ENCODE results near the gene CENPX. TPM values are rescaled to one million over a fixed set of nuclear protein-coding genes. Genes with fewer than 3 reads are reported as not detected.

Gene CENPX
- total and polyA plus RNA-seq, 2 of the 13 experiments (the other 11 are each of a cell fraction or from before 2014, with no cell fraction given), result 92.7 to 170 TPM

DNA sequence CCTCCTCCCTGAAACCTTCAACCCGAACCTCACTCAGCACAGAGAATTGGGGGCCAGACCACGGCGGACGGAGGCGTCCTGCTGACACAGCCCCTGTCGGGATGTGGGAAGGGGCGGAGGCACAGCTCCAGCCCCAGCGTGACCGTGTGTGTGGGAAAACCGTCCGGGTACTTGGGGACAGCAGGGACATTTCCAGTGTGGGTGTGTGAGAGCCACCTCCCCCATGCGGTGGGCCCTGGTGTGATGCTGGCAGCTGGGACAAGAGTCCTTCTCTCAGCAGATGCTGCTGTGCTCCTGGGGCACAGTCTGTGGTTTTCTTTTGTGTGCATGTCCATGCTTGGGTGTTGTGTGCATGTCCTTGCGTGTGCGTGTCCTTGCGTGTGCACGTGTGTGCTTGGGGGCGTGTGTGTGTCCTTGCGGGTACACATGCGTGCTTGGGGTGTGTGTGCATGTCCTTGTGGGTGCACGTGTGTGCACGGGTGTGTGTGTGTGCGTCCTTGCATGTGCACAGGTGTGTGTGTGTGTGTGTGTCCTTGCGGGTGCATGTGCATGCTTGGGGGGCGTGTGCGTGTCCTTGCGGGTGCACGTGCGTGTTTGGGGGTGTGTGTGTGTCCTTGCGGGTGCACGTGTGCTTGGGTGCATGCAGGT, 16.9 kb downstream of the CENPX start (continued):
- TF ChIP-seq MYC (CRISPR knock-in tag; IDR thresholded peaks at IDR 0.05; ENCODE audit: borderline replicate concordance) (no peak), CHD2 (IDR thresholded peaks at IDR 0.05; ENCODE audit: low read depth, low read length) (no peak), ZNF768 (CRISPR knock-in tag; IDR thresholded peaks at IDR 0.05) (0 out of 2 replicates have a peak, but pooled peaks have one; percentile 7), XRCC5 (optimal IDR thresholded peaks at IDR 0.05; ENCODE audit: low read length) (no peak), ZSCAN20 (CRISPR knock-in tag; IDR thresholded peaks at IDR 0.05; ENCODE audit: borderline replicate concordance) (no peak), KAT8 (CRISPR knock-in tag; IDR thresholded peaks at IDR 0.05) (no peak), ZNF737 (CRISPR knock-in tag; IDR thresholded peaks at IDR 0.05; ENCODE audit: borderline replicate concordance) (no peak), GABPB1 (CRISPR knock-in tag; IDR thresholded peaks at IDR 0.05) (no peak), RFX5 (IDR thresholded peaks at IDR 0.05; ENCODE audit: low read depth, low read length) (no peak), ZNF883 (CRISPR knock-in tag; IDR thresholded peaks at IDR 0.05; ENCODE audit: not compliant biosample characterization) (no peak), ONECUT2 (CRISPR knock-in tag; IDR thresholded peaks at IDR 0.05) (no peak), PAX8 (CRISPR knock-in tag; IDR thresholded peaks at IDR 0.05; ENCODE audit: borderline replicate concordance) (no peak), ZNF382 (CRISPR knock-in tag; IDR thresholded peaks at IDR 0.05; ENCODE audit: borderline replicate concordance) (no peak), ZNF605 (CRISPR knock-in tag; IDR thresholded peaks at IDR 0.05) (no peak)
- TF ChIP-seq, protein P1, sequence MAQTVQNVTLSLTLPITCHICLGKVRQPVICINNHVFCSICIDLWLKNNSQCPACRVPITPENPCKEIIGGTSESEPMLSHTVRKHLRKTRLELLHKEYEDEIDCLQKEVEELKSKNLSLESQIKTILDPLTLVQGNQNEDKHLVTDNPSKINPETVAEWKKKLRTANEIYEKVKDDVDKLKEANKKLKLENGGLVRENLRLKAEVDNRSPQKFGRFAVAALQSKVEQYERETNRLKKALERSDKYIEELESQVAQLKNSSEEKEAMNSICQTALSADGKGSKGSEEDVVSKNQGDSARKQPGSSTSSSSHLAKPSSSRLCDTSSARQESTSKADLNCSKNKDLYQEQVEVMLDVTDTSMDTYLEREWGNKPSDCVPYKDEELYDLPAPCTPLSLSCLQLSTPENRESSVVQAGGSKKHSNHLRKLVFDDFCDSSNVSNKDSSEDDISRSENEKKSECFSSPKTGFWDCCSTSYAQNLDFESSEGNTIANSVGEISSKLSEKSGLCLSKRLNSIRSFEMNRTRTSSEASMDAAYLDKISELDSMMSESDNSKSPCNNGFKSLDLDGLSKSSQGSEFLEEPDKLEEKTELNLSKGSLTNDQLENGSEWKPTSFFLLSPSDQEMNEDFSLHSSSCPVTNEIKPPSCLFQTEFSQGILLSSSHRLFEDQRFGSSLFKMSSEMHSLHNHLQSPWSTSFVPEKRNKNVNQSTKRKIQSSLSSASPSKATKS (CRISPR knock-in tag; IDR thresholded peaks at IDR 0.05), result no peak
- TF ChIP-seq, protein P2, sequence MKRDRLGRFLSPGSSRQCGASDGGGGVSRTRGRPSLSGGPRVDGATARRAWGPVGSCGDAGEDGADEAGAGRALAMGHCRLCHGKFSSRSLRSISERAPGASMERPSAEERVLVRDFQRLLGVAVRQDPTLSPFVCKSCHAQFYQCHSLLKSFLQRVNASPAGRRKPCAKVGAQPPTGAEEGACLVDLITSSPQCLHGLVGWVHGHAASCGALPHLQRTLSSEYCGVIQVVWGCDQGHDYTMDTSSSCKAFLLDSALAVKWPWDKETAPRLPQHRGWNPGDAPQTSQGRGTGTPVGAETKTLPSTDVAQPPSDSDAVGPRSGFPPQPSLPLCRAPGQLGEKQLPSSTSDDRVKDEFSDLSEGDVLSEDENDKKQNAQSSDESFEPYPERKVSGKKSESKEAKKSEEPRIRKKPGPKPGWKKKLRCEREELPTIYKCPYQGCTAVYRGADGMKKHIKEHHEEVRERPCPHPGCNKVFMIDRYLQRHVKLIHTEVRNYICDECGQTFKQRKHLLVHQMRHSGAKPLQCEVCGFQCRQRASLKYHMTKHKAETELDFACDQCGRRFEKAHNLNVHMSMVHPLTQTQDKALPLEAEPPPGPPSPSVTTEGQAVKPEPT (CRISPR knock-in tag; IDR thresholded peaks at IDR 0.05; ENCODE audit: low read depth), result no peak
- TF ChIP-seq, protein P3, sequence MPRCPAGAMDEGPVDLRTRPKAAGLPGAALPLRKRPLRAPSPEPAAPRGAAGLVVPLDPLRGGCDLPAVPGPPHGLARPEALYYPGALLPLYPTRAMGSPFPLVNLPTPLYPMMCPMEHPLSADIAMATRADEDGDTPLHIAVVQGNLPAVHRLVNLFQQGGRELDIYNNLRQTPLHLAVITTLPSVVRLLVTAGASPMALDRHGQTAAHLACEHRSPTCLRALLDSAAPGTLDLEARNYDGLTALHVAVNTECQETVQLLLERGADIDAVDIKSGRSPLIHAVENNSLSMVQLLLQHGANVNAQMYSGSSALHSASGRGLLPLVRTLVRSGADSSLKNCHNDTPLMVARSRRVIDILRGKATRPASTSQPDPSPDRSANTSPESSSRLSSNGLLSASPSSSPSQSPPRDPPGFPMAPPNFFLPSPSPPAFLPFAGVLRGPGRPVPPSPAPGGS (CRISPR knock-in tag; IDR thresholded peaks at IDR 0.05), result no peak
- TF ChIP-seq, protein P4, sequence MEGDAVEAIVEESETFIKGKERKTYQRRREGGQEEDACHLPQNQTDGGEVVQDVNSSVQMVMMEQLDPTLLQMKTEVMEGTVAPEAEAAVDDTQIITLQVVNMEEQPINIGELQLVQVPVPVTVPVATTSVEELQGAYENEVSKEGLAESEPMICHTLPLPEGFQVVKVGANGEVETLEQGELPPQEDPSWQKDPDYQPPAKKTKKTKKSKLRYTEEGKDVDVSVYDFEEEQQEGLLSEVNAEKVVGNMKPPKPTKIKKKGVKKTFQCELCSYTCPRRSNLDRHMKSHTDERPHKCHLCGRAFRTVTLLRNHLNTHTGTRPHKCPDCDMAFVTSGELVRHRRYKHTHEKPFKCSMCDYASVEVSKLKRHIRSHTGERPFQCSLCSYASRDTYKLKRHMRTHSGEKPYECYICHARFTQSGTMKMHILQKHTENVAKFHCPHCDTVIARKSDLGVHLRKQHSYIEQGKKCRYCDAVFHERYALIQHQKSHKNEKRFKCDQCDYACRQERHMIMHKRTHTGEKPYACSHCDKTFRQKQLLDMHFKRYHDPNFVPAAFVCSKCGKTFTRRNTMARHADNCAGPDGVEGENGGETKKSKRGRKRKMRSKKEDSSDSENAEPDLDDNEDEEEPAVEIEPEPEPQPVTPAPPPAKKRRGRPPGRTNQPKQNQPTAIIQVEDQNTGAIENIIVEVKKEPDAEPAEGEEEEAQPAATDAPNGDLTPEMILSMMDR (CRISPR knock-in tag; IDR thresholded peaks at IDR 0.05), result 0 out of 2 replicates have a peak, but pooled peaks have one; percentile 1
- TF ChIP-seq, protein P5, sequence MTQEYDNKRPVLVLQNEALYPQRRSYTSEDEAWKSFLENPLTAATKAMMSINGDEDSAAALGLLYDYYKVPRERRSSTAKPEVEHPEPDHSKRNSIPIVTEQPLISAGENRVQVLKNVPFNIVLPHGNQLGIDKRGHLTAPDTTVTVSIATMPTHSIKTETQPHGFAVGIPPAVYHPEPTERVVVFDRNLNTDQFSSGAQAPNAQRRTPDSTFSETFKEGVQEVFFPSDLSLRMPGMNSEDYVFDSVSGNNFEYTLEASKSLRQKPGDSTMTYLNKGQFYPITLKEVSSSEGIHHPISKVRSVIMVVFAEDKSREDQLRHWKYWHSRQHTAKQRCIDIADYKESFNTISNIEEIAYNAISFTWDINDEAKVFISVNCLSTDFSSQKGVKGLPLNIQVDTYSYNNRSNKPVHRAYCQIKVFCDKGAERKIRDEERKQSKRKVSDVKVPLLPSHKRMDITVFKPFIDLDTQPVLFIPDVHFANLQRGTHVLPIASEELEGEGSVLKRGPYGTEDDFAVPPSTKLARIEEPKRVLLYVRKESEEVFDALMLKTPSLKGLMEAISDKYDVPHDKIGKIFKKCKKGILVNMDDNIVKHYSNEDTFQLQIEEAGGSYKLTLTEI (CRISPR knock-in tag; conservative IDR thresholded peaks at IDR 0.05), result no peak
- TF ChIP-seq, protein P6, sequence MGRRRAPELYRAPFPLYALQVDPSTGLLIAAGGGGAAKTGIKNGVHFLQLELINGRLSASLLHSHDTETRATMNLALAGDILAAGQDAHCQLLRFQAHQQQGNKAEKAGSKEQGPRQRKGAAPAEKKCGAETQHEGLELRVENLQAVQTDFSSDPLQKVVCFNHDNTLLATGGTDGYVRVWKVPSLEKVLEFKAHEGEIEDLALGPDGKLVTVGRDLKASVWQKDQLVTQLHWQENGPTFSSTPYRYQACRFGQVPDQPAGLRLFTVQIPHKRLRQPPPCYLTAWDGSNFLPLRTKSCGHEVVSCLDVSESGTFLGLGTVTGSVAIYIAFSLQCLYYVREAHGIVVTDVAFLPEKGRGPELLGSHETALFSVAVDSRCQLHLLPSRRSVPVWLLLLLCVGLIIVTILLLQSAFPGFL (CRISPR knock-in tag; IDR thresholded peaks at IDR 0.05), result no peak

All from HepG2 (cell line).